Measurements from ENCODE around the gene C1orf35. TPM values are rescaled to one million over a fixed set of nuclear protein-coding genes. Genes with fewer than 3 reads are reported as not detected.

C1orf35 gene
- total RNA-seq, 1 experiment from 2014 or later: 24.9 TPM

DNA sequence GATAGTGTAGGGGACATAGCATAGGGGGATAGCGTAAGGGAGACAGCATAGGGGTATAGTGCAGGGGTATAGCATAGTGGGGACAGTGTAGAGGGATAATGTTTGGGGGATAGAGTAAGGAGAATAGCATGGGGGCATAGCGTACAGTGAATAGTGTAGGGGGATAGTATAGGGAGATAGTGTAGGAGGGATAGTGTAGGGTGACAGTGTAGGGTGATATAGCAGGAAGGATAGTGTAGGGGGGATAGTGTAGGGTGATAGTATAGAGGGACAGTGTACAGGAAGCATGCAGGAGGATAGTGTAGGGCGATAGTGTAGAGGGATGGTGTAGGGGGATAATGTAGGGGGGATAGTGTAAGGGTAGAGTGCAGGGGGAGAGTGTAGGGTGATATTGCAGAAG is 32.3 kb downstream of the C1orf35 start:
- BruUV-seq (replicated peaks): no TSS peak
- no peak overlapping the region for H3K4me3 ChIP-seq (ENCODE audit: low read depth in 2 of 2, low read length in 2 of 2)
- H3K4me1 ChIP-seq (ENCODE audit: control insufficient read depth, insufficient read depth, low read length): no peaks in the 10 kb centered on the region
- intact Hi-C loops (cut with micrococcal nuclease; ENCODE audit: unreplicated experiment) (no loop called here), in situ Hi-C loops (cut with HindIII; ENCODE audit: low pct_unique_long_range_greater_than_20kb, low sequenced_read_pairs) (no loop called here)
- TF ChIP-seq SIN3A (IDR thresholded peaks at IDR 0.05; ENCODE audit: borderline replicate concordance, insufficient read depth, low read depth, low read length) (no peak), TCF7L2 (IDR thresholded peaks at IDR 0.05; ENCODE audit: low read depth, low read length) (no peak), REST (IDR thresholded peaks at IDR 0.05; ENCODE audit: insufficient read depth in 1 of 2, low read depth in 2 of 2, low read length in 1 of 2) (no peak), POLR2AphosphoS5 (IDR thresholded peaks at IDR 0.05; ENCODE audit: low read depth, low read length) (no peak), CTCF (IDR thresholded peaks at IDR 0.05) (no peak)
- POLR2A ChIA-PET: no interaction called here
- DNase-seq (ENCODE audit: low read depth, low spot score): no peak
- H3K9me3 ChIP-seq (ENCODE audit: control insufficient read depth, insufficient read depth, low read depth, low read length): no peaks in the 10 kb centered on the region
- H3K27me3 ChIP-seq (ENCODE audit: control insufficient read depth, insufficient read depth, low read length): no peaks in the 10 kb centered on the region; the same call in 1 of the 2 replicates
- no peaks in the 10 kb centered on the region for H3K36me3 ChIP-seq (ENCODE audit: control insufficient read depth, insufficient read depth, low read length)
- peak; percentile 29 for ATAC-seq
- CTCF ChIA-PET: no interaction called here
- no peak overlapping the region for H3K27ac ChIP-seq (ENCODE audit: low read length)

- Histone ChIP-seq H3K9me3 (ENCODE audit: control insufficient read depth, insufficient read depth, low read depth, low read length) (no peaks in the 10 kb centered on the region), H3K27me3 (ENCODE audit: control insufficient read depth, insufficient read depth, low read length) (no peaks in the 10 kb centered on the region; the same call in 1 of the 2 replicates), H3K4me3 (ENCODE audit: low read depth in 2 of 2, low read length in 2 of 2) (no peak overlapping the region), H3K27ac (ENCODE audit: low read length) (no peak overlapping the region), H3K4me1 (ENCODE audit: control insufficient read depth, insufficient read depth, low read length) (no peaks in the 10 kb centered on the region), H3K36me3 (ENCODE audit: control insufficient read depth, insufficient read depth, low read length) (no peaks in the 10 kb centered on the region)
- ChIA-PET POLR2A (no interaction called here), CTCF (no interaction called here)
- intact Hi-C loops (cut with micrococcal nuclease; ENCODE audit: unreplicated experiment) (no loop called here), in situ Hi-C loops (cut with HindIII; ENCODE audit: low pct_unique_long_range_greater_than_20kb, low sequenced_read_pairs) (no loop called here)
- ATAC-seq: no peak
- no TSS peak for BruUV-seq (replicated peaks)
- DNase-seq (ENCODE audit: low read depth, low spot score): no peak
- no peak for TF ChIP-seq SIN3A (IDR thresholded peaks at IDR 0.05; ENCODE audit: borderline replicate concordance, insufficient read depth, low read depth, low read length)
- TF ChIP-seq REST (IDR thresholded peaks at IDR 0.05; ENCODE audit: insufficient read depth in 1 of 2, low read depth in 2 of 2, low read length in 1 of 2): no peak
- TF ChIP-seq CTCF (IDR thresholded peaks at IDR 0.05): no peak
- TF ChIP-seq TCF7L2 (IDR thresholded peaks at IDR 0.05; ENCODE audit: low read depth, low read length): no peak
- TF ChIP-seq POLR2AphosphoS5 (IDR thresholded peaks at IDR 0.05; ENCODE audit: low read depth, low read length): no peak
Measured at GRCh38 chr1:228070173-228070572, 33.0 kb downstream of the C1orf35 start.
